Measurements from ENCODE around the gene HSD17B14. TPM values are rescaled to one million over a fixed set of nuclear protein-coding genes. Genes with fewer than 3 reads are reported as not detected.
A peak's percentile ranks its signal among the peaks of the same experiment; 100 is the strongest.

Gene HSD17B14
- polyA plus RNA-seq, 1 of the 3 experiments (the other 2 are of a cell fraction): 29.7 TPM

DNA sequence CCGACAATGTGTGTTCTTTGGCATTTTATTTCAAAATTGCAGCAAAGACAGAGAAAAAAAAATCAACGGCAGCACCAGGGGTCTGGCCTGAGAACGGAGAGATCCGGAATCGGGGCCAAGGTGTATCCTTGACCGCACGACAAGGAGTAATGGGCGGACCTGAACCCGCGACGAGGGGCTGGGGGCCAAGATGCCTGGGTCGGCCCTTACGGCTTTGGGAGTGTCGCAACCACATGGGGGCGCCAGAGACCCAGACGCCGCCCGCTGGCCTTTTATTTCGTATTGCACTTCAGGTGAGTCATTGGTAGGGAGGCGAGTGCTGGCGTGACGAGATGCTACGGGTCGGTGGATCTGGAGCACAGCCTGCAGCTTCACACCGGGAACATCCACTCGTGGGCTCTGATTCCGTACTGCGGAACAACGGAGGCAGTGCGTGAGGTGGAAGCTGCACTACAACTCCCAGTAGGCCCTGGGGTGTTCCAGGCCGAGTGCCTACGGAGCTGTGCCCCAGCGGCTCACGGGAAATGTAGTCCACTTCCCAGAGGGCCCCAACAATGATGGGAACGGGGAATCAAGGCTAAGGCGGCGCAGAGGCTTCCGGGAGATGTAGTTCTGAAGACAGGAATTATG lies 41.1 kb downstream of the HSD17B14 start:
- Histone ChIP-seq H2AFZ (ENCODE audit: low read depth) (peak overlapping the region; percentile 64), H3K27me3 (ENCODE audit: insufficient read depth) (no peaks in the 10 kb centered on the region), H3K36me3 (replicated peaks in 1 of 2; ENCODE audit: control insufficient read depth in 1 of 2, insufficient read depth in 2 of 2, low read length in 1 of 2) (no peaks in the 10 kb centered on the region), H4K20me1 (ENCODE audit: insufficient read depth) (no peaks in the 10 kb centered on the region), H3K4me2 (peak overlapping the region; percentile 77), H3K27ac (ENCODE audit: low read depth in 2 of 2, low read length in 1 of 2) (peak overlapping the region; percentile 56 to 70; a peak in 3 of 4 replicates), H3K4me1 (ENCODE audit: control insufficient read depth in 1 of 2, insufficient read depth in 2 of 2, low read depth in 1 of 2, low read length in 1 of 2) (peaks cover 5% of the 10 kb centered on the region in 2 experiments; a peak in 1 of 4 replicates), H3F3A (replicated peaks; ENCODE audit: insufficient read depth) (peaks cover 5% of the 10 kb centered on the region), H3K9me3 (no peaks in the 10 kb centered on the region), H3K79me2 (ENCODE audit: insufficient read depth) (no peaks in the 10 kb centered on the region), H3K4me3 (ENCODE audit: low read depth in 2 of 2, low read length in 1 of 2) (peak overlapping the region; percentile 55 to 68), H3K9me2 (no peaks in the 10 kb centered on the region), H3K9ac (peak overlapping the region; percentile 59)
- ChIA-PET CTCF (interaction anchor here (0.7 to 20.7 kb wide), 23 partner anchors 8 to 263 kb away, joined by 3 to 457 read pairs (median 6); partner anchors contain the start of genes CA11, FTL, HSD17B14 and IZUMO1), POLR2A (interaction anchor here (0.7 to 1.6 kb wide), 8 partner anchors 12 to 176 kb away, joined by 3 to 10 read pairs (median 4); partner anchors contain the start of genes BCAT2, RPL18 and SPHK2)
- 4% methylated on average over 35 of the region's 38 CpGs for WGBS (ENCODE audit: low lambda C conversion rate)
- TF ChIP-seq SMC3 (IDR thresholded peaks at IDR 0.05; ENCODE audit: low read depth, low read length) (peak; percentile 87), CHD2 (IDR thresholded peaks at IDR 0.05; ENCODE audit: low read length, partially characterized antibody) (peak; percentile 96), YY1 (IDR thresholded peaks at IDR 0.05; ENCODE audit: low read depth) (peak; percentile 52; the same call in 1 of the 2 replicates), RFX5 (IDR thresholded peaks at IDR 0.05; ENCODE audit: low read length) (no peak), RAD21 (IDR thresholded peaks at IDR 0.05; ENCODE audit: low read length) (peak; percentile 74), PBX3 (IDR thresholded peaks at IDR 0.05) (peak; percentile 18; the same call in 1 of the 2 replicates), TAF1 (IDR thresholded peaks at IDR 0.05; ENCODE audit: borderline replicate concordance, low read depth, low read length) (no peak), GATA2 (CRISPR knock-in tag; IDR thresholded peaks at IDR 0.05) (no peak), EZH2phosphoT487 (IDR thresholded peaks at IDR 0.05; ENCODE audit: borderline replicate concordance, low read depth) (no peak), POLR2AphosphoS5 (IDR thresholded peaks at IDR 0.05; ENCODE audit: low read depth, low read length) (peak; percentile 57; the same call in 1 of the 2 replicates), JUND (IDR thresholded peaks at IDR 0.05) (no peak), EP300 (IDR thresholded peaks at IDR 0.05; ENCODE audit: borderline replicate concordance in 1 of 2, low read depth in 1 of 2, low read length in 1 of 2) (no peak), FOSL2 (IDR thresholded peaks at IDR 0.05; ENCODE audit: borderline replicate concordance, low read depth) (peak; percentile 70), FOXM1 (IDR thresholded peaks at IDR 0.05; ENCODE audit: low read depth) (no peak), ELF1 (IDR thresholded peaks at IDR 0.05) (peak; percentile 92), MXI1 (IDR thresholded peaks at IDR 0.05; ENCODE audit: low read depth, low read length) (peak; percentile 37; the same call in 1 of the 2 replicates), NFIC (IDR thresholded peaks at IDR 0.05; ENCODE audit: borderline replicate concordance) (no peak), GABPA (IDR thresholded peaks at IDR 0.05; ENCODE audit: low read depth) (peak; percentile 61), SIN3A (IDR thresholded peaks at IDR 0.05; ENCODE audit: borderline replicate concordance, low read depth, low read length) (peak; percentile 49; the same call in 1 of the 2 replicates), MAX (IDR thresholded peaks at IDR 0.05; ENCODE audit: low read depth) (peak; percentile 35; the same call in 1 of the 2 replicates)
- TF ChIP-seq, protein P1, sequence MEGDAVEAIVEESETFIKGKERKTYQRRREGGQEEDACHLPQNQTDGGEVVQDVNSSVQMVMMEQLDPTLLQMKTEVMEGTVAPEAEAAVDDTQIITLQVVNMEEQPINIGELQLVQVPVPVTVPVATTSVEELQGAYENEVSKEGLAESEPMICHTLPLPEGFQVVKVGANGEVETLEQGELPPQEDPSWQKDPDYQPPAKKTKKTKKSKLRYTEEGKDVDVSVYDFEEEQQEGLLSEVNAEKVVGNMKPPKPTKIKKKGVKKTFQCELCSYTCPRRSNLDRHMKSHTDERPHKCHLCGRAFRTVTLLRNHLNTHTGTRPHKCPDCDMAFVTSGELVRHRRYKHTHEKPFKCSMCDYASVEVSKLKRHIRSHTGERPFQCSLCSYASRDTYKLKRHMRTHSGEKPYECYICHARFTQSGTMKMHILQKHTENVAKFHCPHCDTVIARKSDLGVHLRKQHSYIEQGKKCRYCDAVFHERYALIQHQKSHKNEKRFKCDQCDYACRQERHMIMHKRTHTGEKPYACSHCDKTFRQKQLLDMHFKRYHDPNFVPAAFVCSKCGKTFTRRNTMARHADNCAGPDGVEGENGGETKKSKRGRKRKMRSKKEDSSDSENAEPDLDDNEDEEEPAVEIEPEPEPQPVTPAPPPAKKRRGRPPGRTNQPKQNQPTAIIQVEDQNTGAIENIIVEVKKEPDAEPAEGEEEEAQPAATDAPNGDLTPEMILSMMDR (IDR thresholded peaks at IDR 0.05): peak; percentile 98
- TF ChIP-seq, protein P2, sequence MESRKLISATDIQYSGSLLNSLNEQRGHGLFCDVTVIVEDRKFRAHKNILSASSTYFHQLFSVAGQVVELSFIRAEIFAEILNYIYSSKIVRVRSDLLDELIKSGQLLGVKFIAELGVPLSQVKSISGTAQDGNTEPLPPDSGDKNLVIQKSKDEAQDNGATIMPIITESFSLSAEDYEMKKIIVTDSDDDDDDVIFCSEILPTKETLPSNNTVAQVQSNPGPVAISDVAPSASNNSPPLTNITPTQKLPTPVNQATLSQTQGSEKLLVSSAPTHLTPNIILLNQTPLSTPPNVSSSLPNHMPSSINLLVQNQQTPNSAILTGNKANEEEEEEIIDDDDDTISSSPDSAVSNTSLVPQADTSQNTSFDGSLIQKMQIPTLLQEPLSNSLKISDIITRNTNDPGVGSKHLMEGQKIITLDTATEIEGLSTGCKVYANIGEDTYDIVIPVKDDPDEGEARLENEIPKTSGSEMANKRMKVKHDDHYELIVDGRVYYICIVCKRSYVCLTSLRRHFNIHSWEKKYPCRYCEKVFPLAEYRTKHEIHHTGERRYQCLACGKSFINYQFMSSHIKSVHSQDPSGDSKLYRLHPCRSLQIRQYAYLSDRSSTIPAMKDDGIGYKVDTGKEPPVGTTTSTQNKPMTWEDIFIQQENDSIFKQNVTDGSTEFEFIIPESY (IDR thresholded peaks at IDR 0.05; ENCODE audit: borderline replicate concordance, low read depth): peak; percentile 70; the same call in 1 of the 2 replicates
- peak; percentile 96 for DNase-seq
